Measurements from ENCODE around the gene PATJ. TPM values are rescaled to one million over a fixed set of nuclear protein-coding genes. Genes with fewer than 3 reads are reported as not detected.
"Not testable (repeated sequence)": the region's sequence is repeated elsewhere in the genome, so short reads cannot be mapped to it uniquely, and the experiment has no call there.

The PATJ gene, protein sequence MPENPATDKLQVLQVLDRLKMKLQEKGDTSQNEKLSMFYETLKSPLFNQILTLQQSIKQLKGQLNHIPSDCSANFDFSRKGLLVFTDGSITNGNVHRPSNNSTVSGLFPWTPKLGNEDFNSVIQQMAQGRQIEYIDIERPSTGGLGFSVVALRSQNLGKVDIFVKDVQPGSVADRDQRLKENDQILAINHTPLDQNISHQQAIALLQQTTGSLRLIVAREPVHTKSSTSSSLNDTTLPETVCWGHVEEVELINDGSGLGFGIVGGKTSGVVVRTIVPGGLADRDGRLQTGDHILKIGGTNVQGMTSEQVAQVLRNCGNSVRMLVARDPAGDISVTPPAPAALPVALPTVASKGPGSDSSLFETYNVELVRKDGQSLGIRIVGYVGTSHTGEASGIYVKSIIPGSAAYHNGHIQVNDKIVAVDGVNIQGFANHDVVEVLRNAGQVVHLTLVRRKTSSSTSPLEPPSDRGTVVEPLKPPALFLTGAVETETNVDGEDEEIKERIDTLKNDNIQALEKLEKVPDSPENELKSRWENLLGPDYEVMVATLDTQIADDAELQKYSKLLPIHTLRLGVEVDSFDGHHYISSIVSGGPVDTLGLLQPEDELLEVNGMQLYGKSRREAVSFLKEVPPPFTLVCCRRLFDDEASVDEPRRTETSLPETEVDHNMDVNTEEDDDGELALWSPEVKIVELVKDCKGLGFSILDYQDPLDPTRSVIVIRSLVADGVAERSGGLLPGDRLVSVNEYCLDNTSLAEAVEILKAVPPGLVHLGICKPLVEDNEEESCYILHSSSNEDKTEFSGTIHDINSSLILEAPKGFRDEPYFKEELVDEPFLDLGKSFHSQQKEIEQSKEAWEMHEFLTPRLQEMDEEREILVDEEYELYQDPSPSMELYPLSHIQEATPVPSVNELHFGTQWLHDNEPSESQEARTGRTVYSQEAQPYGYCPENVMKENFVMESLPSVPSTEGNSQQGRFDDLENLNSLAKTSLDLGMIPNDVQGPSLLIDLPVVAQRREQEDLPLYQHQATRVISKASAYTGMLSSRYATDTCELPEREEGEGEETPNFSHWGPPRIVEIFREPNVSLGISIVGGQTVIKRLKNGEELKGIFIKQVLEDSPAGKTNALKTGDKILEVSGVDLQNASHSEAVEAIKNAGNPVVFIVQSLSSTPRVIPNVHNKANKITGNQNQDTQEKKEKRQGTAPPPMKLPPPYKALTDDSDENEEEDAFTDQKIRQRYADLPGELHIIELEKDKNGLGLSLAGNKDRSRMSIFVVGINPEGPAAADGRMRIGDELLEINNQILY (N-terminal part only)
- 10 to 100 TPM; 68.8 to 95.2 TPM for total RNA-seq
- long read RNA-seq, partial matches to known transcripts: 24 of 38 reads
- long read RNA-seq, other reads (novel, unspliced or antisense): 14 of 38 reads

GRCh38 chr1:61741711-61742619, at the start of gene PATJ:
Gene PATJ, plus strand, starts transcription at chr1:61742480. Its CDS starts 20,413 bp downstream, at chr1:61762893.
- peak; percentile 87 to 88 for DNase-seq
- peak; percentile 94 for ATAC-seq
- intact Hi-C loops (cut with DNase I, micrococcal nuclease): no loop called here

GRCh38 chr1:61699911-61700851, 42.1 kb upstream of the PATJ start:
- DNase-seq (no peak), ATAC-seq (peak; percentile 89)
- intact Hi-C loops (cut with DNase I, micrococcal nuclease): no loop called here

DNA sequence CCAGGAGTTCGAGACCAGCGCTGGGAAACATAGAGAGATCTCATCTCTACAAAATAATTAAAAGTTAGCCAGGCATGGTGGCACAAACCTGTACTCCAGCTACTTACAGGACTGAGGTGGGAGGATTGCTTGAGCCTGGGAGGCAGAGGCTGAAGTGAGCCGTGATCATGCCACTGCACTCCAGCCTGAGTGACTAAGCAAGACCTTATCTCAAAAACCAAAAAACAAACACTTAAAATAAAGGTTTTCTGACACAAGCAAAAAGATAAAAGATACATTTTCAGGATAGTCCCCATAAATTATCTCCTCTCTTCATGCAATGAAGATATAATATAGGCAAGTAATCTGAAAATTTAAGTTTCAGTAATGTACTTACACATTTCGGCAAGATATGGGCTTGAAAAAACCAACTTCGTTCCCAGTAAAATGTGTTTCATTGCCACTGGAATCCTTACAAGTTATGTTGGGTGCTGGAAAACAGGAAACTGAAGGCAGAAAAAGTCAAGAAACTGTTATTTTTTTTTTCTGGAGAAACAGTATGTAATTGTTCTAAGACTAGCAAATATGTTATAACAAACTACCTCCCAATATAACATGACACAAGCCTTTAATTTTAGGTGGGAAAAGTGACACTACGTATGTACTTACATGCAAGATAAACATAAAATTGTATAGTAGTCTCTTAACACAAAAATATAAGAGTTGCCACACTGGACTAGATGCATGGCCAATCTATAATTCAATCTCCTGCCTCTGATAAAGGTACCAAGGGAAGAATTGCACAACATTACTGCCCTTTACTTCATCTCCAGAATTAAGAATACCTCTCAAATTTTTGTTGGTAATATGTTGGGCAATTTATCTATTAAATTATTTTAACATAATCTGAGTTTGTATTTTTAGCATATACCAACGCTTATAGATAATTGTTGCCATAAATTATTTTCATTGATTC, 33.0 kb upstream of the PATJ start:
- ATAC-seq (no peak), DNase-seq (no peak)
- intact Hi-C loops (cut with DNase I, micrococcal nuclease): no loop called here

GRCh38 chr1:61709908-61710289, 32.4 kb upstream of the PATJ start:
- intact Hi-C loops (cut with DNase I, micrococcal nuclease): no loop called here
- DNase-seq (no peak), ATAC-seq (peak; percentile 79)

GRCh38 chr1:61711257-61711656, 31.0 kb upstream of the PATJ start:
- DNase-seq; intact Hi-C loops (cut with DNase I, micrococcal nuclease): not testable (repeated sequence)
- ATAC-seq: peak; percentile 59

- DNase-seq: no peak
- ATAC-seq: no peak
- intact Hi-C loops (cut with DNase I, micrococcal nuclease): no loop called here
Observed at GRCh38 chr1:61711969-61712368, 30.3 kb upstream of the PATJ start.

DNA sequence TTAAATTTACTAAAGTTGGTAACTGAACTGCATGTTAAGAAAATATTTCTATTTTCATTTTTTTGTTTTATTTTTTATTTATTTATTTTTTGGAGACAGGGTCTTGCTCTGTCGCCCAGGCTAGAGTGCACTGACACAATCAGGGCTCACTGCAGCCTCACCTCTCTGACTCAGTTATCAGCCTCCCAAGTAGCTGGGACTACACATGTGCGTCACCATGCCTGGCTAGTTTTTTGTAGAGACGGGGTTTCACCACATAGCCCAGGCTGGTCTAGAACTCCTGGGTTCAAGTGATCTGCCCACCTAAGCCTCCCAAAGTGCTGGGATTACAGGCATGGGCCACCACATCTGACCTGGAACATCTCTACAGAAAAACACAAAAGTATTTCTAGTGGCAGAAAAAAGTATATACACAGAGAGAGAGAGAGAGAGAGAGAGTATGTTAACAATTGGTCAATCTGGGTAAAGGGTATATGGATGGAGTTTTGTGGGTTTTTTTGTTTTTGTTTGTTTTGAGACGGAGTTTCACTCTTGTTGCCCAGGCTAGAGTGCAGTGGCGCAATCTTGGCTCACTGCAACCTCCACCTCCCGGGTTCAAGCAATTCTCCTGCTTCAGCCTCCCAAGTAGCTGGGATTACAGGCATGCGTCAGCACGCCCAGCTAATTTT, 23.1 kb upstream of the PATJ start:
- ATAC-seq; DNase-seq; intact Hi-C loops (cut with DNase I, micrococcal nuclease): not testable (repeated sequence)

GRCh38 chr1:61724506-61724812, 17.8 kb upstream of the PATJ start:
- ATAC-seq (peak; percentile 59), DNase-seq (no peak)
- intact Hi-C loops (cut with DNase I, micrococcal nuclease): no loop called here

GRCh38 chr1:61724813-61725694, 17.2 kb upstream of the PATJ start, which contains the start of gene TM2D1:
Gene TM2D1, minus strand, starts transcription at chr1:61725141. Its CDS starts 21 bp downstream, at chr1:61725120.
- peak; percentile 98 for ATAC-seq

DNA sequence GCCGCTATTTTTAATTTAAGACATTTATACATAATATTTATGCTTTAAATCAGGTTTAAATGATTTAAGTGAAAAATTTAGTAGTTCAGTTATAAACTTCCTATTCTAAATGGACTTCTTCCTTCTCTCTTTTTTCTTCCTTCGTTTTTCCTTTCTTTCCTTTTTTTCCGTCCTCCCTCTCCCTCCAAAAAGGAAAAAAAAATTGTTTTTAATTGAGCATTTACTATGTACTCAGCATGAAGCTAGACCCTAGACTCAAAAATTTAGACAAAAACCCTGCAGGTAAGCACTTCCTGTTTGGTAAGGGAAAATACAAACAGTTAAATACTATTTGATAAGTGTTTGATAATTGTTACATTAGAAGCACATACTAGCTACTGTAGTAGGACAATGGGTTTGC, 14.7 kb upstream of the PATJ start:
- DNase-seq (no peak), ATAC-seq (no peak)
- intact Hi-C loops (cut with DNase I, micrococcal nuclease): no loop called here

More at GRCh38 chr1:61724813-61725694, 17.2 kb upstream of the PATJ start, which contains the start of gene TM2D1:
- intact Hi-C loops (cut with DNase I, micrococcal nuclease): no loop called here
- peak; percentile 90 to 91 for DNase-seq

DNA sequence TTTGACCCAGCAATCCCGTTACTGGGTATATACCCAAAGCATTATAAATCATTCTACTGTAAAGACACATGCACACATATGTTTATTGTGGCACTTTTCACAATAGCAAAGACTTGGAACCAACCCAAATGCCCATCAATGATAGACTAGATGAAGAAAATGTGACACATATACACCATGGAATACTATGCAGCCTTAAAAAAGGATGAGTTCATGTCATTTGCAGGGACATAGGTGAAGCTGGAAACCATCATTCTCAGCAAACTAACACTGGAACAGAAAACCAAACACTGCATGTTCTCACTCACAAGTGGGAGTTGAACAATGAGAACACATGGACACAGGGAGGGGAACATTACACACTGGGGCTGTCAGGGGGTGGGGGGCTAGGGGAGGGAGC, 11.6 kb upstream of the PATJ start:
- DNase-seq; ATAC-seq; intact Hi-C loops (cut with DNase I, micrococcal nuclease): not testable (repeated sequence)

DNA sequence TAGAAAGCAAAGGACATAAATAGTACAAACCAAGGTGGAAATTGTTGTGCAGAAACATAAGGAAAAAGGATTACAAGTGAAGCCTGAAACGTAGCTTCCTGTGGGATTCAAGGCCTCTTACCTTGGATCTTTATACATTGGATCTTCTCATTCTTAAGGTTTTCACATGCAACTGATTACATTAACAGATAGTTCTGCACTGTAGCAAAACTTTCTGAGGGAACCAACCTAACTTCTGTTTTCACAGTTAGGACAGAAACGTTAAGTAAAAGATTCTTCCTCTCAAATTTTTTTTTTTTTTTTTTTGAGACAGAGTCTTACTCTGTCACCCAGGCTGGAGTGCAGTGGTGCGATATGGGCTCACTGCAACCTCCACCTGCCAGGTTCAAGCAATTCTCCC, 9.6 kb upstream of the PATJ start:
- no peak for DNase-seq

GRCh38 chr1:61740751-61741700, 1.3 kb upstream of the PATJ start:
- no peak for ATAC-seq
- intact Hi-C loops (cut with DNase I, micrococcal nuclease): no loop called here
- peak in 1 of 2 donors; percentile 31 for DNase-seq

More for the DNA sequence above, 9.6 kb upstream of the PATJ start:
- intact Hi-C loops (cut with DNase I, micrococcal nuclease): no loop called here
- ATAC-seq: peak; percentile 21

Measured in left colon (tissue), 2 donors.